GM21825 (cell line): Measurements from ENCODE around the gene ARL8A.
"Not testable (repeated sequence)": the region's sequence is repeated elsewhere in the genome, so short reads cannot be mapped to it uniquely, and the experiment has no call there.

Experiments
- ATAC-seq: cut with Tn5 transposase; IDR thresholded peaks from one replicate; pipeline ENCODE4 v1.9.1; 2021; ENCODE audit warnings: mild to moderate bottlenecking, moderate library complexity; ENCODE audit not compliant: unreplicated experiment

Gene ARL8A

DNA sequence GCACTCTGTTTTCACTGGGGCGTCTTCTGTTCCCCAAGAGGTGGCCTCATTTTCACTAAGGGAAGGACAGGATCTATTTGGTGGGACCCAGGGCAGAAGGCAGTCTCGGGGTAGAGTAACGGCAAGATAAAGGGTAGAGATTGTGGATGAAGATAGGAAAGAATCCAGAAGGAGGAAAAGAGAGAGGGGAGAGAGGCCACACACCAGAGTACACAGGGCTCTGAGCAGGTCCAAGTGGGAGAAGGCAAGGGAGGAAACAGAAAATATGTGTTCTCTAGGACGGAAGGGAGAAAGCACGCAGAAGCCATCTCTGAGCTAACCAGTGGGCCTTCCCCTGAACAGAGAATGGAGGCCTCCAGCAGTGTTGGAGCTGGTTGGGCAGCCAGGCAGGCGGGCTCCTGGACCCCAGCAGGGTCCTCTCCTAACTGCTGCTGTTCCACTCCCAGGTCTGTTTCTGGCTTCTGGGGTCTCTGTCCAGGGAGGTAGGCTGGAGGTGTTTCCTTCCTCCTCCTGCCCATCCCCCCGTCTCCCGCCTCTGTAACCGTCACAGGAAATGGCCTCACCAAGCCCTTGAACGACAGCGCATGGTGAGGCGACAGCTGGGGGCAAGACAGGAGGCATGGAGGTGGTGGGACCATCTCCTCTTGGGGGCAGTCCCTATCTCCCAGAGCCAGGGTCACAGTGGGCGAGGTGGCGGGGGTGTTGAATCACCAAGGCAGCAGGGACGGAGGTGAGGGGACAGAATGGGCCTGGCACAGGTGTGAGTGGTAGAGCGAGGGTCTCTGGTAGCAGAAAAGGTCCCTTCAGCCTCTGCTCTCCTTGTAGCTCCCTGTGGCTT, 15.2 kb upstream of the ARL8A start:
- ATAC-seq = peak; percentile 28

DNA sequence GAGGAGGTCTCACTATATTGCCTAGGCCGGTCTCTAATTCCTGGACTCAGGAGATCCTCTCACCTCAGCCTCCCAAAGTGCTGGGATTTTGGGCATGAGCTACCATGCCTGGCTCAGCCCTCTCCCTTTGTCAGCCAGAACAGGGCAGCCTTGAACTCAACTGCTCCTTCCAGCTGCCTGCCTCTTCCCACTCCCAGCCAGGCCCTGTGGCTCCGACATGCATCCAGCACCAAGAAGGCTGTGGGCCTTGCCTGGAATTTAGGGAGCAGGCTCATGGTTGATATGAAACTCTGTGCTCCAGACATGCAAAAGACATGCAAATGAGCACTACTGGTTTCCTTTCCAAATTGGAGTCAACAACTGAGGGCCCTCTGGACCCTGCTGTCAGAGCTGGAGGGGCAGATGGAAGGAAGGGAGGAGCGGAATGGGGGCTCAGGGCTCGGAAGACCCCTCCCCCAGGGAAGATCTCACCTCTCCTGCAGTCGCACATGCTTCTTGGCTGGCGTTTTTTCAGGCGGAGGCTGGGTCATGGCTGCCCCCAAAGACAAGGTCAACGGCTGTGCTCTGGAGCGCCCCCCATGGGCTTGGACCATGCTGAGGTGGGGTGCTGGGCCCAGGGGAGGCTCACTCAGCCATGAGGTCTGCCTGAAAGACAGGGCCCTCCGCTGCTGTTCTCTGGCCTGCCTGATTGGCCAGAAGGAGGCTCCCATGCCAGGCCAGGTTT, 14.4 kb upstream of the ARL8A start:
- ATAC-seq = no peak

DNA sequence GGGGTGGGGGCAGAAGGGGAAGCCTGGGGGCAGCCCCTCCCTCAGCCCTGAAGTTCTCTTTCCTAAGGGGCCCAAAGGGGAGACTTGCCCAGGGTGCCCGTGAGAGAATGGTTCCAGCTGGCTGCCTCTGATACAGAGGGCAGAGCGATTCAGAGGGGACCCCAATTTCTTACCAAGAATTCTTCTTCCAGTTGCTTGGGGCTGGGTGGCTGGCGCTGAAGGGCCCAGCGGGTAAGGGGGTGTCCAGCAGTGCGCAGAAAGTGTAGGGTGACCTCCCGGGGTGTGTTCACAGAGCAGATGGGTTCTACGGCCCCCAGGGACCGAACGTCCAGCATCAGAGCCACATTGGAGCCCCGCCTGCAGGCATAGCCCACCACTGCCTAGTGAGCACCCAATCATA, 13.4 kb upstream of the ARL8A start:
- no peak for ATAC-seq

DNA sequence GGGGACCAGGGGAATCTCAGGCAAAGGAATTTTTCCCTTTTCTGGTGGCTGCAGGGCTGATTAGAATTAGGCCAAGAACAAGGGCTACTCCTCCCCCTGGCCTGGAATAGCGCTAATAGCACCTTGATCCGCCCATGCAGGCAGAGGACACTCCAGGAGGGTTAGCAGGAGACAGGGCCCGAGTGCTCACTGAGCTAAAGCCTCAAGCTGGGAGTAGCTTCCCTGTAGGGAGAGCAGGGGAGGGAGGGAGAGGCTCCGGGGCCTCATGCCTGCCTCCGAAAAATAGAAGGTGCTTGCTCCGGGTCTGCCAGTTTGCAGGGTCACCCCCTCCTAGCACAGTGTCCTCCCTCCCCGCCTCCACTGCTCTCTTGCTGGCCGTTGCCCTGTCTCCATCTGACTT, 12.1 kb upstream of the ARL8A start:
- no peak for ATAC-seq

DNA sequence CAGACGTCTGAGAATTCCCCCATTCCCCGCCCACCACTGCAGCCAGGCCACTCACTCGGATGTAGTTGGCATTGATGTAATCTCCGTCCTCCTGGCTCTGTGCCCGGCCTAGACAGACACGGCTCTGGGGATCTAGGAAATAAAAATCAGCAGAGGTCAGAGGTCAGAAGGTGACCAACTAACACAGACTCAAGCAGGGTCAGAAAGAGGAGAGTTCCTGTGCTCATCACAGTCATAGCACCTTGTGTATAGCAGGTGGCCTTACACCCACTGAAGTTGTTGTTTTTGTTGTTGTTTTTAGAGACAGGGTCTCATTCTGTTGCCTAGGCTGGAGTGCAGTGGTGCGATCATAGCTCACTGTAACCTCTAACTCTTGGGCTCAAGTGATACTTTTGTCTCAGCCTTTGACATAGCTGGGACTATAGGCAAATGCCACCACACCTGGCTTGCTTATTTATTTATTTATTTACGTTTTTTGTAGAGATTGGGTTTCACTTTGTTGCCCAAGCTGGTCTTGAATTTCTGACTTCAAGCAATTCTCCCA, 11.0 kb upstream of the ARL8A start:
- no peak for ATAC-seq

DNA sequence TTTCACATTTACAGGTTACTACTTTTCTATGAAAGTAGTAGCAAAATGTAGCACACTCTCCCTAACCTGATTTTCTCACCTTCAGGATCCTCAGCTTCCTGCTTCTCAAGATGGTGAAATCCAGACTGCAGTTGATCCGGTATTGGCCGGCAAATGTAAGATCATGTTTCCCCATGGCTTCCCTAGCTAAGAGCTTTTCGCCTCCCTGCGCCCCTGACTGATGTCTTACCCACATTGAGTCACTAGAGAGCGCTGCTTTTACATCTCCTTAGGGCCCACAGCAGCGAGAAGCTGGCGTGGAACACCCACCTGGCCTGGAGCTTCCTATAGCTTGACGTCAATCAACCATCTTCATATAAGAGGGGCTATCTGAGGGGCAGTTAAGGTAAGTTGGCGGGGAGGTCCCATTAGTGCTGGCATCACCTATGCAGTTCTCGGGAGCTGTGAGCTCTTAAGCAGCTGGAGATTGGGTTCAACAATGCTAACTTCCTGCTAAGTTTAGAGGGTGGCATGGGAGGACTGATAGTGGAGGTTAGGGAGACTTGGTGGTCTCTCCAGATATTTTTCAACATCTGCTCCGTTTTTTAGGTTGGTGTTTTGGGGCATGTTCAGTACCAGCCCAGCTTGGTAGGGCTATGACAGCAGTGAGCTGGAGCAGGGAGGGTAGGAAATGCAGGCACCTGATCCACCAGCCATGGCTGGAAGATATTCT, 10.4 kb upstream of the ARL8A start:
- no peak for ATAC-seq

DNA sequence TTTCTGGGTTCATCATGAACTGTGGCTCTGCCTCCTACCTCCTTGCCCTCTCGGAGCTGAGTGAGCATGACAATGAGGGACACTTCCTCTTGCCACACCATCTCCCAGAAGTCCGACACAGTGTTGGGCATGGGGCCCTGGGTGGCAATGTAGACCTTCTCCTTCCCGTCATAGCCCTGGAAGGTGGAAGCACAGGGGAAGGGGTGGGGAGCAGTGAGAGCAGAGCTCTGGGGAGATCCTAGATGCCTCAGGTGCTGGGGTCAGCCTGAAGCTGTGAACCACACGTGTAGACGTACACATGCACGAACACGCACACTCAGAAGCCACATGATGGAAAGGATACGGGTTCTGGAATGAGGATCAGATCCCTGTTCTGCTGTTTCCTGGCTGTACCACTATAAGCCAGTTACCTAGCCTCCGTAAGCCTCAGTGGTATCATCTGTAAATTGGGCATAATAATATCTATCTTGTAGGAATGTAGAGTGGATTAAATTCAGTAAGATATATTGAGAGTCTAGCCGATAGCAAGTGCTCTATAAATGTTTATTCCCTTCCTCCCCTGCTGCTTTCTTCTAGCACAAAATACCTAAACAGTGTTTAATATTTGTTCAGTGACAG, 9.7 kb upstream of the ARL8A start:
- no peak for ATAC-seq

DNA sequence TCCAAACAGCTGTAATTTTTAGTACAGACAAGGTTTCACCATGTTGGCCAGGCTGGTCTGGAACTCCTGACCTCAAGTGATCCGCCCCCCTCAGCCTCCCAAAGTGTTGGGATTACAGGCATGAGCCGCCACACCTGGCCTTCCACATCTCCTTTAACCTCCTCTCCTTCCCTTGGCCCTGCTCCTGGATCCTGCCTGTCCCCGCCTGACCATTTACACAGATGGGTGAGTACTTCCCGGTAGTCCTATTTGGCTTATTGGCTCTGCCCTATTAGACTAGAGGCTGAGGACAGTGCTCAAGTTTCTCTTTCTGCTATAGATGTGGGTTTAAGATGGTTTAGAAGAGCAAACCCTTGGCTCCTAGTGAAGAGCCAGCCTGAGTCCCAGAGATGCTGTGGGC, 8.7 kb upstream of the ARL8A start:
- ATAC-seq = no peak

DNA sequence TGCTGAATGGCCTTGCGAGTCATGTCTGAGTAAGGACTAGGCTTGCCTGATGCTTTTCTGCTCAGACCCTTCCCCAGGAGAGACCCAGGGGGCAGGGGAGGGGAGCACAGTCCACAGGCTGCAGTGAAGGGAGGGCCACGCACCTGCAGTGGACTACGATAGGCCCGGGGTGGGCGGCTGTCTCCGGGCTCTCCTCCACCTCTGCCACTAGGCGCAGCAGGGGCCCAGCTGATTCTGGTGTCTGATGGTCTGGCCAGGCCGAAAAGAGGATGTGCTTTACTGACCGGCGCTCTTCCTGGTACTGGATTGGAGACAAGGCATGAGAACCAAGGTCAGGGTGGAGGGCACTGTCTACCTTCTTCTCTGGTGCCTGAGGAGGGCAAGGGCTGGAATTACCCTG, 7.9 kb upstream of the ARL8A start:
- ATAC-seq = no peak

DNA sequence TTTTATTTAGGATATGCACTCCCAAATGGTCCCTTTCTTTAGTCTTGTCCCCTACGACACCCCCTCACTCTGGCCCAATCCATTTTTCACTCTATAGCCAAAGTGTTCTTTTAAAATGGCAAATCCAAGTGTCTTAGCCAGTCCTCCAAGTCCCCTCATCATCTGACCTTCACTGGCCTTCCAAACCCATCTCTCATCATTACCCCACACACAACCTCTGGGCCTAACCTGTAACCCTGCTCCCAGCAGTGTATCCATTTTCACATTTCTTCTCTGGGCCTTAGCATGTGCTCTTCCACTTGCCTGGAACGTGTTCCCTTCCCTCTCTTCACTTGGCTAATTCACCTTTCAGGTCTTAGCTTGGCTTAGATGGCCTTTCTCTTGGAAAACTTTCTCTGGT, 6.5 kb upstream of the ARL8A start:
- no peak for ATAC-seq

DNA sequence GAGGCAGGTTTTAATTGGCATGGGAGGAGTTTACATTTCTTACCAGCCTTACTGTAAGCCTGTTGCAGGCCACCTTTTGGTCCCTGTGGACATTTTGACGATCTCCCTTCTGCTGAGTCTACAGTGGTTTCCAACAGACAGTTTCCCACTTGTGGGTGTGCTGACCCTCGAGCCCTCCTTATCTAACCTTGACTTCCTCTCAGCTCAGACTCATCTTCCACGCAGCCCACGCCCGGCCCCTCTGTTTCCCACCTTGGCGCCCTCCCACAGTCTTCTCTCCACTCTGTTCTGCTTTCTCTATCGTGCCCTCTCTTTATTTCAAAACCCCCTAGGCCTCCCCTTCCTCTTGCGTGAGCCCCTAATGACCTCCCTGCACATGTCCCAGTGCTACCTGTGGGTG, 6.1 kb upstream of the ARL8A start:
- no peak for ATAC-seq

DNA sequence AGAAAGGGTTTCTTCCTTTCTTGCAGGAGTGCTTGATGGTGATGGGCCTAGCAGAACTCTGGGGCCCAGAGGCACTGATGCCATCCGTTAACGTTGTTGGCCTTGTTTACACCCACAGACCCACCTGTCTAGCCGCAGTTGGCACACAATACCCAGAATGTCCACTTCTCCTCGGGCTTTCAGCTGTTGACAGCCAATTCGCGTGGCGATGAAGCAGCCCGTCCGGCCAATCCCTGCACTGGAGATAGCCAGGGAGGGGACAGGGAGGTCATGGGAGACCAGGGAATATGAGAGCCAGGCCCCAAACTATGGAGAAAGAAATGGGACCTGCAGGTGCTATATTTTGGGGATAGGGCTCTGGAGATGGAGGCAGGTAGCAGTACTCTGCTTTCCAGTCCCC, 5.7 kb upstream of the ARL8A start:
- no peak for ATAC-seq

DNA sequence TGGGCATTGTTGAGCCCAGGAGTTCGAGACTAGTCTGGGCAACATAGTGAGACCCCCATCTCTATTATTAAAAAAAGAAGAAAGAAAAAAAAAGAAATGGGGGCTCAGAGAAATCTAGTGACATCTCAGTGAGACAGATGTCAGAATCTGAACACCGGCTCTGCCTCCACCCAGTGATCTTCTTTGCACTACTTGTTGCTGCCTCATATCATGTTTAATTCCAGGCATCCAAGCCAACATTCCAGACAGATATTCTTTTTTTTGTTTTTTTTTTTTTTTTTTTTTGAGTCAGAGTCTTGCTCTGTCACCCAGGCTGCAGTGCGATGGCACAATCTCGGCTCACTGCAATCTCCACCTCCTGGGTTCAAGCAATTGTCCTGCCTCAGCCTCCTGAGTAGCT, 5.0 kb upstream of the ARL8A start:
- no peak for ATAC-seq

DNA sequence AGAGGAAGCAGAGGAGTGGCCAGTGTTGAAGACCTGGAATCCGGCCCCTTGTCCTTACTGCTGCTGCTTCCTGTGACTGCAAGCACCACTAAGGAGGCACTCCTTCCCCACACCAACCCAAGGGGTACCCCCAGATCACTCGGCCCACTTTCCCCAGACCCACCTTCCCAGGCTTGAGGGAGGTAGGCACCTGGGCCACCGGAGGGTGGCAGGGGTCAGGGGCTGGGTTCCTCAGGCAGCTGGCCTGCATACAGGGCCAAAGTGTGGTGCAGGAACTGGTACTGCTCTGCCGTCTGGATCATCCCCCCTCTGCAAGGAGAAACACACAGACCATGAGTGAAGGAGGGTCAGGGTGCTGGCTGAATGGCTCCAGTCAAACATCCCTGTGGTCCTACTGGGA, 3.9 kb upstream of the ARL8A start:
- ATAC-seq = no peak

DNA sequence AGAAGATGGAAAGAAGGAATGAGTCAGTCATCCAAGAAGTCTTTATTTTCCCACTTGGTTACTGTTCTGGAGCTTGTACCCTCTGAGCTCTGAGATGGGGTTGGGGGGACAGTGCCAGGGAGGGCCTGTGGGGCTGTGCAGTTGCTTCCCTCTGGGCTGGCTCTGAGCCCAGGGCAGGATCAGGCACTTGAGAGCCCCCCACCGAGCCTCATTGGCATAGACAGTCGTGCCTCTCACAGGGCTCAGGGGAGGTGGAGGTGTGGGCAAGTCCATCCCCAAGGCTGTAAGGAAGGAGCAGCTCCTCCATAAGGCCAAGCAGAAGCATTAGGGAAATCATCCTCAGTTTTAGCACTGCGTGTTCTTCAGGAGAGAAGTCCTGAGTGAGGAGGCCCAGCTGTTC, 2.5 kb upstream of the ARL8A start:
- no peak for ATAC-seq

DNA sequence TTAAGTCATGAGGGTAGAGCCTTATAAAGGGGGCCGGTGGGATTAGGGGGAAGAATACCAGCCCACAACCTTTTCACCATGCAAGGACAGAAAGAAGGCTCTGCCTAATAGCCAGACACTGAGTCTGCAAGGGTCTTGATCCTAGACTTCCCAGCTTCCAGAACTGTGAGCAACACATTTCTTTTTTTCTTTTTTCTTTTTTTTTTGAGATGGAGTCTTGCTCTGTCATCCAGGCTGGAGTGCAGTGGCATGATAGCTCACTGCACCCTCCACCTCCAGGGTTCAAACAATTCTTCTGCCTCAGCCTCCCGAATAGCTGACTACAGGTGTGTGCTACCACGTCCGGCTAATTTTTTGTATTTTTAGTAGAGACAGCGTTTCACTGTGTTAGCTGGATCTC, 1.7 kb upstream of the ARL8A start:
- ATAC-seq = no peak

DNA sequence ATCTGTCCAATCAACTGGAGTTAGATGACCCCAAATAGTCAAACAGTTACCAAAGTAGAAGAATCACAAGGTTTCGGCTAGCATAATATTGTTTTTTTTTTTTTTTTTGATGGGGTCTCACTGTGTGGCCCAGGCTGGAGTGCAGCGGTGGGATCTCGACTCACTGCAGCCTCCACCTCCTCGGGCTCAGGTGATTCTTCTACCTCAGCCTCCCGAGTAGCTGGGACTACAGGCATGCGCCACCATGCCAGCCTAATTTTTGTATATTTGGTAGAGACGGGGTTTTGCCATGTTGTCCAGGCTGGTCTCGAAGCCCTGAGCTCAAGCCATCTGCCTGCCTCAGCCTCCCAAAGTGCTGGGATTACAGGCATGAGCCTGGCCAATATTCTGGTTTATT, 1.2 kb upstream of the ARL8A start:
- ATAC-seq = not testable (repeated sequence)

DNA sequence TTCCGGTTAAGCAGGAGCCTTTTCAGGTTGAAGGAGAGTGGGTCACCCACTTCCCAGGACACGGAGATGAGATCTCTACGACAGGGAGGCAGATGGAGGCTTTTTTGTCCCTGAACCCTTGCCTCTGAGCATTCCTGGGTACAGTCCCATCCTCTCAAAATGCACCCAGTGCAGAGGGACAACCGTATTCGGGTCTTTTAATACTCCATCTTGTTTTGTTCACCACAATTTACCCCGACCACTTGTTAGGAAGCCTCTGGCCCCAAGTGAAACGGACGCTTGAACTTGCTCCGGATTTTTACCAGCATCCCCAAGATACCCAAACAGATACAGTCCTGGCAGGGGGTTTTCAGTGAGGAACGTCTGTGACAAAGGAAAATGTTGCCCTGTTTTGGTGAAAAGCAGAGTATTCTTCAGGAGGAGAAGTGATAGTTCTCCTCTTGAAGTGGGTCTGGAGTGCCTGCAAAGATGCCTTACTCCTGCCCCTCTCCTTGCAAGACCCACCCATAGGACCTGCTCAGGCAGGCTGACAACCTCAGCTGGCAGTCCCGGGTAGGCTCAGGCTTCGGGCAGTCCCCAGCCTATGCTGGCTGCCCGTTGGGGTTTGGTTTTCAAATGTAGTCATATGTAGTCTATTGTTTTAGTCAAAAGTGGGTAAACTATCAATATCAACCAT, 669 bp upstream of the ARL8A start:
- ATAC-seq = no peak

DNA sequence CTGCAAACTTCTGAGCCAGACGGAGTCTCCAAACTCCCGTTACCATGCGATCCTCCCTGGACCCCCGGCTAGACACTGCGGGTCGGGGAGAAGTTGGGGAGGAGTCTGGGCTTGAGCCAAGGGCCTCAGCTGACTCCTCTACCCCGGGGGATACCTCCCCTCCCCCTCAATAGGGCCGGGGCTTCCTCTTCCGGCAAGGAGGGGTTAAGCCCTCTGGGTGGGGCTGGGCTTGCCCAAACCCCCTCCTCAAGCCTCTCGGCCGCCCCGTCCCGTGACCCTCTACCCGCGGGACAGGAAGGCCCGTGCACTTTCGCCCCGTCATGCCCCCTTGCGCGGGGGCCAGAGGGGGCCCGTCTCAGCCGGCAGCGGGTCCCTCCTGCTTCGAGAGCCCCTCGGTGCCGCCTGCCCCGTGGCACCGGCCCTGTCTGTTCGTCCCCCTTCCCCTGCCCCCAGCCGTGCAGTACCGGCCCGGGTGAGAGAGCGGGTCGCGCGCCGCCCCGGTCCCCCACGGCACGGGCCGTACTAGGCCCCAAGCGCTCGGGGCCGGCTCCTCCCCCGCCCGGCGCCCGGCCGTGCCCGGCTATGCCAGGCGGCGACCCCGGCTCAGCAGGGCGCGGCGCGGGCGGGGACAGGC, 652 bp downstream of the ARL8A start:
- ATAC-seq = peak; percentile 45
